Epidermal melanocyte (primary cell): ENCODE data around the gene PCDHB12.
"Not testable (repeated sequence)": the region's sequence is repeated elsewhere in the genome, so short reads cannot be mapped to it uniquely, and the experiment has no call there.

ENCODE experiments used
- DNase-seq: peaks from one replicate; pipeline ENCODE4 v3.0.0; 2011; ENCODE audit warnings: low spot score; ENCODE audit not compliant: insufficient read length

PCDHB12 gene

DNA sequence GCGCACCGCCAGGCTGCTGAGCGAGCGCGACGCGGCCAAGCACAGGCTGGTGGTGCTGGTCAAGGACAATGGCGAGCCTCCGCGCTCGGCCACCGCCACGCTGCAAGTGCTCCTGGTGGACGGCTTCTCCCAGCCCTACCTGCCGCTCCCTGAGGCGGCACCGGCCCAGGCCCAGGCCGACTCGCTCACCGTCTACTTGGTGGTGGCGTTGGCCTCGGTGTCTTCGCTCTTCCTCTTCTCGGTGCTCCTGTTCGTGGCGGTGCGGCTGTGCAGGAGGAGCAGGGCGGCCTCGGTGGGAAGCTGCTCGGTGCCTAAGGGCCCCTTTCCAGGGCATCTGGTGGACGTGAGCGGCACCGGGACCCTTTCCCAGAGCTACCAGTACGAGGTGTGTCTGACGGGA is 6.9 kb upstream of the PCDHB12 start:
- DNase-seq: not testable (repeated sequence)

DNA sequence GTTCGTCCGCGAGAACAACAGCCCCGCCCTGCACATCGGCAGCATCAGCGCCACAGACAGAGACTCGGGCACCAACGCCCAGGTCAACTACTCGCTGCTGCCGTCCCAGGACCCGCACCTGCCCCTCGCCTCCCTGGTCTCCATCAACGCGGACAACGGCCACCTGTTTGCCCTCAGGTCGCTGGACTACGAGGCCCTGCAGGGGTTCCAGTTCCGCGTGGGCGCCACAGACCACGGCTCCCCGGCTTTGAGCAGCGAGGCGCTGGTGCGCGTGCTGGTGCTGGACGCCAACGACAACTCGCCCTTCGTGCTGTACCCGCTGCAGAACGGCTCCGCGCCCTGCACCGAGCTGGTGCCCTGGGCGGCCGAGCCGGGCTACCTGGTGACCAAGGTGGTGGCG is 1.8 kb downstream of the PCDHB12 start:
- not testable (repeated sequence) for DNase-seq

DNA sequence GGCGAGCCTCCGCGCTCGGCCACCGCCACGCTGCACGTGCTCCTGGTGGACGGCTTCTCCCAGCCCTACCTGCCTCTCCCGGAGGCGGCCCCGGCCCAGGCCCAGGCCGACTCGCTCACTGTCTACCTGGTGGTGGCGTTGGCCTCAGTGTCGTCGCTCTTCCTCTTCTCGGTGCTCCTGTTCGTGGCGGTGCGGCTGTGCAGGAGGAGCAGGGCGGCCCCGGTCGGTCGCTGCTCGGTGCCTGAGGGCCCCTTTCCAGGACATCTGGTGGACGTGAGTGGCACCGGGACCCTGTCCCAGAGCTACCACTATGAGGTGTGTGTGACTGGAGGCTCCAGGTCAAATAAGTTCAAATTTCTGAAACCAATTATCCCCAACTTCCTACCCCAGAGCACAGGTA is 2.3 kb downstream of the PCDHB12 start:
- not testable (repeated sequence) for DNase-seq

DNA sequence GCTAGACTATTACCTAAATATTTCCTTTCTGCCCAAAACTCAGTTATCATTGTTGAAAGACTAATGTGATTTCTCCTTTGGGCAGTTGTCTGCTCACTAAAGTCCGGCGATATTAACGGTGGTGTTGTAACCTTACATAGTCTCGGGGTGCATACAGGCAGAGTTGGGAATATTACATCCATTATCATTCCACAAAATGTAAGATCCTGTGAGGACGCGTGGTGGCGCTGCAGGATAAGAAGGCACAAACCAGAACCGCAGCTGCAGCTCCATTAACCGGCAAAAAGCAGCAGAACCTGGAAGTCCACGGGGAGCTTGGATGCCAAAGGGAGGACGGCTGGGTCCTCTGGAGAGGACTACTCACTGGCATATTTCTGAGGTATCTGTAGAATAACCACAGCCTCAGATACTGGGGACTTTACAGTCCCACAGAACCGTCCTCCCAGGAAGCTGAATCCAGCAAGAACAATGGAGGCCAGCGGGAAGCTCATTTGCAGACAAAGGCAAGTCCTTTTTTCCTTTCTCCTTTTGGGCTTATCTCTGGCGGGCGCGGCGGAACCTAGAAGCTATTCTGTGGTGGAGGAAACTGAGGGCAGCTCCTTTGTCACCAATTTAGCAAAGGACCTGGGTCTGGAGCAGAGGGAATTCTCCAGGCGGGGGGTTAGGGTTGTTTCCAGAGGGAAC is 5.3 kb downstream of the PCDHB12 start, which contains the start of gene PCDHB13:
PCDHB13 (plus strand) TSS at position 264 of the 684 bp plus-strand sequence; CDS start at position 469, 205 bp downstream.
- not testable (repeated sequence) for DNase-seq

DNA sequence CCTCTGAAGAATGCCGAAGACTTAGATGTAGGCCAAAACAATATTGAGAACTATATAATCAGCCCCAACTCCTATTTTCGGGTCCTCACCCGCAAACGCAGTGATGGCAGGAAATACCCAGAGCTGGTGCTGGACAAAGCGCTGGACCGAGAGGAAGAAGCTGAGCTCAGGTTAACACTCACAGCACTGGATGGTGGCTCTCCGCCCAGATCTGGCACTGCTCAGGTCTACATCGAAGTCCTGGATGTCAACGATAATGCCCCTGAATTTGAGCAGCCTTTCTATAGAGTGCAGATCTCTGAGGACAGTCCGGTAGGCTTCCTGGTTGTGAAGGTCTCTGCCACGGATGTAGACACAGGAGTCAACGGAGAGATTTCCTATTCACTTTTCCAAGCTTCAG is 6.1 kb downstream of the PCDHB12 start:
- DNase-seq: not testable (repeated sequence)

DNA sequence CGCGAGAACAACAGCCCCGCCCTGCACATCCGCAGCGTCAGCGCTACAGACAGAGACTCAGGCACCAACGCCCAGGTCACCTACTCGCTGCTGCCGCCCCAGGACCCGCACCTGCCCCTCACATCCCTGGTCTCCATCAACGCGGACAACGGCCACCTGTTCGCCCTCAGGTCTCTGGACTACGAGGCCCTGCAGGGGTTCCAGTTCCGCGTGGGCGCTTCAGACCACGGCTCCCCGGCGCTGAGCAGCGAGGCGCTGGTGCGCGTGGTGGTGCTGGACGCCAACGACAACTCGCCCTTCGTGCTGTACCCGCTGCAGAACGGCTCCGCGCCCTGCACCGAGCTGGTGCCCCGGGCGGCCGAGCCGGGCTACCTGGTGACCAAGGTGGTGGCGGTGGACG is 7.0 kb downstream of the PCDHB12 start:
- DNase-seq: not testable (repeated sequence)

DNA sequence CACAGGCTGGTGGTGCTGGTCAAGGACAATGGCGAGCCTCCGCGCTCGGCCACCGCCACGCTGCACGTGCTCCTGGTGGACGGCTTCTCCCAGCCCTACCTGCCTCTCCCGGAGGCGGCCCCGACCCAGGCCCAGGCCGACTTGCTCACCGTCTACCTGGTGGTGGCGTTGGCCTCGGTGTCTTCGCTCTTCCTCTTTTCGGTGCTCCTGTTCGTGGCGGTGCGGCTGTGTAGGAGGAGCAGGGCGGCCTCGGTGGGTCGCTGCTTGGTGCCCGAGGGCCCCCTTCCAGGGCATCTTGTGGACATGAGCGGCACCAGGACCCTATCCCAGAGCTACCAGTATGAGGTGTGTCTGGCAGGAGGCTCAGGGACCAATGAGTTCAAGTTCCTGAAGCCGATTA is 7.5 kb downstream of the PCDHB12 start:
- not testable (repeated sequence) for DNase-seq

DNA sequence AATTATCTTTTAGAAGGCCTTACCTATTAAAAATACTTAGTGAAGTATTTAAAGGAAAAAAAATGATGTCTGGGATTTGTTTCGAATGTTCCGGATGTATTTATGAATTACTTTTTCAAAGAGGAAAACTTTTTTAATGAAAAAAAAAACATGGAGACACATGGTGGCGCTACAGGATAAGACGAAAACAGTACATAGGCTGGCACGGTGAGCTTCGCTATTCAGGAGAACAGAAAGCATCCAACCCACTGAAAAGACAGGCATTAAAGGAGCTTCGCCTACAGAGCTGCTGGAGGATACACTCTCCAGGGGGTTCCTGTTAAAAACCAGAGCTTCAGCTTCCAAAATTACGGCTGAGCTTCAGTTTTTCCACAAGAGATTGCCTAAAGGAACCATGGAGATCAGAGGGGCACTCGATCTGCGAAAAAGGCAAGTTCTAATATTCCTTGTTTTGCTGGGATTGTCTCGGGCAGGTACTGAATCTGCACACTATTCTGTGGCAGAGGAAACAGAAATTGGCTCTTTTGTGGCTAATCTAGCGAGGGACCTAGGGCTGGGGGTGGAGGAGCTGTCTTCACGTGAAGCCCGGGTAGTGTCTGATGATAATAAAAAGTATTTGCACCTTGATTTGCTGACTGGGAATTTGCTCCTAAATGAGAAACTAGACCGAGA is 14.7 kb downstream of the PCDHB12 start, which contains the start of gene PCDHB14:
PCDHB14 (plus strand) TSS at position 232 of the 672 bp plus-strand sequence; CDS start at position 395, 163 bp downstream.
- DNase-seq: no peak

DNA sequence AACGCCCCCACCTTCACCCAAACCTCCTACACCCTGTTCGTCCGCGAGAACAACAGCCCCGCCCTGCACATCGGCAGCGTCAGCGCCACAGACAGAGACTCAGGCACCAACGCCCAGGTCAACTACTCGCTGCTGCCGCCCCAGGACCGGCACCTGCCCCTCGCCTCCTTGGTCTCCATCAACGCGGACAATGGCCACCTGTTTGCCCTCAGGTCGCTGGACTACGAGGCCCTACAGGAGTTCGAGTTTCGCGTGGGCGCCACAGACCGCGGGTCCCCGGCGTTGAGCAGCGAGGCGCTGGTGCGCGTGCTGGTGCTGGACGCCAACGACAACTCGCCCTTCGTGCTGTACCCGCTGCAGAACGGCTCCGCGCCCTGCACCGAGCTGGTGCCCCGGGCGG is 16.3 kb downstream of the PCDHB12 start:
- DNase-seq: not testable (repeated sequence)

DNA sequence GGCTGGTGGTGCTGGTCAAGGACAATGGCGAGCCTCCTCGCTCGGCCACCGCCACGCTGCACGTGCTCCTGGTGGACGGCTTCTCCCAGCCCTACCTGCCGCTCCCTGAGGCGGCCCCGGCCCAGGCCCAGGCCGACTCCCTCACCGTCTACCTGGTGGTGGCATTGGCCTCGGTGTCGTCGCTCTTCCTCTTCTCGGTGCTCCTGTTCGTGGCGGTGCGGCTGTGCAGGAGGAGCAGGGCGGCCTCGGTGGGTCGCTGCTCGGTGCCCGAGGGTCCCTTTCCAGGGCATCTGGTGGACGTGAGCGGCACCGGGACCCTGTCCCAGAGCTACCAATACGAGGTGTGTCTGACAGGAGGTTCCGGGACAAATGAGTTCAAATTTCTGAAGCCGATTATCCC is 16.9 kb downstream of the PCDHB12 start:
- not testable (repeated sequence) for DNase-seq

DNA sequence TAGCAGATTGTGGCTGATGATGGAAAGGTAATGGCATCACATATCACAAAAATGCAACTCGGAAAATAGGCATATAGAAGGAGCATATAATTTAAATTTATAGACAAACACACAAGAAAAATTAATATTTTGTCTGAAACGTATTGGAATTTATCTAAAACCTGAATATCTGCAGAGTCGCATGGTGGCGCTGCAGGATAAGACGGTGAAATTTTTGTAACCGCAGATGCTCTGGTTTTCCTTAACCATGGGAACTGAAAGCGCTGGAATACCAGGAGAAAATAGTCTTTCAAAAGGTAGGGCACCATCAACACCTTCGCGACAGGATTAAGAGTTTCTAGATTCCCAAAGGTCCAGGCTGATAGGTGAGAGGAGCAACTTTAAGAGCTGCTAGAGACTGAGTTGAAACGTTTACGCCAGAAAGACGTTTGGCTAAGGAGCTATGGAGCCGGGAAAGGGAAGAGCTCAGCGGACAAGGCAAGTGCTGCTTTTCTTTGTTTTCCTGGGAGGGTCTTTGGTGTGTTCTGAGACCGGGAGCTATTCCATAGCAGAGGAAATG is 25.7 kb downstream of the PCDHB12 start:
- DNase-seq: no peak

DNA sequence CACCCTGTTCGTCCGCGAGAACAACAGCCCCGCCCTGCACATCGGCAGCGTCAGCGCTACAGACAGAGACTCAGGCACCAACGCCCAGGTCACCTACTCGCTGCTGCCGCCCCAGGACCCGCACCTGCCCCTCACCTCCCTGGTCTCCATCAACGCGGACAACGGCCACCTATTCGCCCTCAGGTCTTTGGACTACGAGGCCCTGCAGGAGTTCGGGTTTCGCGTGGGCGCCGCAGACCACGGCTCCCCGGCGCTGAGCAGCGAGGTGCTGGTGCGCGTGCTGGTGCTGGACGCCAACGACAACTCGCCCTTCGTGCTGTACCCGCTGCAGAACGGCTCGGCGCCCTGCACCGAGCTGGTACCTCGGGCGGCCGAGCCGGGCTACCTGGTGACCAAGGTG is 27.4 kb downstream of the PCDHB12 start:
- not testable (repeated sequence) for DNase-seq

DNA sequence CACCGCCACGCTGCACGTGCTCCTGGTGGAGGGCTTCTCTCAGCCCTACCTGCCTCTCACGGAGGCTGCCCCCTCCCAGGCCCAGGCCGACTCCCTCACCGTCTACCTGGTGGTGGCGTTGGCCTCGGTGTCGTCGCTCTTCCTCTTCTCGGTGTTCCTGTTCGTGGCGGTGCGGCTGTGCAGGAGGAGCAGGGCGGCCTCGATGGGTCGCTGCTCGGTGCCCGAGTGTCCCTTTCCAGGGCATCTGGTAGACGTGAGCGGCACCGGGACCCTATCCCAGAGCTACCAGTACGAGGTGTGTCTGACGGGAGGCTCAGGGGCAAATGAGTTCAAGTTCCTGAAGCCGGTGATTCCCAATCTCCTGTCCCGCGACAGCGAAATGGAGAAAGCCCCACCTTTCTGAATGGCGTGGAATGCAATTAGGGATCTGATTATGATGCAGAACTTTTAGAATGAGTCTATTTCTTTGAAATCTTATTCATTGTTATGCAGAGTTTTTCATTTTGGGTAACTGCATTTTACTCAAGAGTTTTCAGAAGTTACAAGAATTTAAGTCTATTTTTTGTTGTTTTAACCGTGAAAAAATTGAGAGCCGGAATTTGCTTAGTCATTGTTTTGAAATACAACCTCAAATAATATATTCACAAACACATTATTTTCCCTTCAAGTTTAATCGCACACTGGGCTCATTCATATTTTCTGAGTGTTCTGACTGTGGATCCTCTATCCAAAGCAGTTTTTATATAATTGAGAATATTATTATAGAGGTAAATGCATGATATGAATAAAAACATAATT is 28.2 kb downstream of the PCDHB12 start:
- no peak for DNase-seq

DNA sequence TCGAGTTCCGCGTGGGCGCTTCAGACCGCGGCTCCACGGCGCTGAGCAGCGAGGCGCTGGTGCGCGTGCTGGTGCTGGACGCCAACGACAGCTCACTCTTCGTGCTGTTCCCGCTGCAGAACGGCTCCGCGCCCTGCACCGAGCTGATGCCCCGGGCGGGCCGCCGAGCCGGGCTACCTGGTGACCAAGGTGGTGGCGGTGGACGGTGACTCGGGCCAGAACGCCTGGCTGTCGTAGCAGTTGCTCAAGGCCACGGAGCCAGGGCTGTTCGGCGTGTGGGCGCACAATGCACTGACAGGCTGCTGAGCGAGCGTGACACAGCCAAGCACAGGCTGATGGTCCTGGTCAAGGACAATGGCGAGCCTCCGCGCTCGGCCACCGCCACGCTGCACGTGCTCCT is 33.0 kb downstream of the PCDHB12 start:
- no peak for DNase-seq

DNA sequence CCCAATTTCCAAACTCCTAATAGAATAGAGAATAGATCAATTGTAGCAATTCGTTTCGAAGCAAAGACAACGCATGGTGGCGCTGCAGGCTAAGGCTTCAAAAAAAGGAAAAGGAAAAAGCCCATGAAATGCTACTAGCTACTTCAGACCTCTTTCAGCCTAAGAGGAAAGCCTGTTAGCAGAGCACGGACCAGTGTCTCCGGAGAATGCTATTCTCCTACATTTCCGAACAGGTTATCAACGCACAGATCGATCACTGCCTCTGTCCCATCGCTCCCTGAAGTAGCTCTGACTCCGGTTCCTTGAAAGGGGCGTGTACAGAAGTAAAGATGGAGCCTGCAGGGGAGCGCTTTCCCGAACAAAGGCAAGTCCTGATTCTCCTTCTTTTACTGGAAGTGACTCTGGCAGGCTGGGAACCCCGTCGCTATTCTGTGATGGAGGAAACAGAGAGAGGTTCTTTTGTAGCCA is 36.8 kb downstream of the PCDHB12 start, which contains the start of gene PCDHB15:
PCDHB15 (plus strand) TSS at position 146 of the 468 bp plus-strand sequence; CDS start at position 330, 184 bp downstream.
- no peak for DNase-seq

DNA sequence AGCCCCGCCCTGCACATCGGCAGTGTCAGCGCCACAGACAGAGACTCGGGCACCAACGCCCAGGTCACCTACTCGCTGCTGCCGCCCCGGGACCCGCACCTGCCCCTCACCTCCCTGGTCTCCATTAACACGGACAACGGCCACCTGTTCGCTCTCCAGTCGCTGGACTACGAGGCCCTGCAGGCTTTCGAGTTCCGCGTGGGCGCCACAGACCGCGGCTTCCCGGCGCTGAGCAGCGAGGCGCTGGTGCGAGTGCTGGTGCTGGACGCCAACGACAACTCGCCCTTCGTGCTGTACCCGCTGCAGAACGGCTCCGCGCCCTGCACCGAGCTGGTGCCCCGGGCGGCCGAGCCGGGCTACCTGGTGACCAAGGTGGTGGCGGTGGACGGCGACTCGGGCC is 38.5 kb downstream of the PCDHB12 start:
- not testable (repeated sequence) for DNase-seq

DNA sequence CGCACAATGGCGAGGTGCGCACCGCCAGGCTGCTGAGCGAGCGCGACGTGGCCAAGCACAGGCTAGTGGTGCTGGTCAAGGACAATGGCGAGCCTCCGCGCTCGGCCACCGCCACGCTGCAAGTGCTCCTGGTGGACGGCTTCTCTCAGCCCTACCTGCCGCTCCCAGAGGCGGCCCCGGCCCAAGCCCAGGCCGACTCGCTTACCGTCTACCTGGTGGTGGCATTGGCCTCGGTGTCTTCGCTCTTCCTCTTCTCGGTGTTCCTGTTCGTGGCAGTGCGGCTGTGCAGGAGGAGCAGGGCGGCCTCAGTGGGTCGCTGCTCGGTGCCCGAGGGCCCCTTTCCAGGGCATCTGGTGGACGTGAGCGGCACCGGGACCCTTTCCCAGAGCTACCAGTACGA is 38.9 kb downstream of the PCDHB12 start:
- DNase-seq: not testable (repeated sequence)

DNA sequence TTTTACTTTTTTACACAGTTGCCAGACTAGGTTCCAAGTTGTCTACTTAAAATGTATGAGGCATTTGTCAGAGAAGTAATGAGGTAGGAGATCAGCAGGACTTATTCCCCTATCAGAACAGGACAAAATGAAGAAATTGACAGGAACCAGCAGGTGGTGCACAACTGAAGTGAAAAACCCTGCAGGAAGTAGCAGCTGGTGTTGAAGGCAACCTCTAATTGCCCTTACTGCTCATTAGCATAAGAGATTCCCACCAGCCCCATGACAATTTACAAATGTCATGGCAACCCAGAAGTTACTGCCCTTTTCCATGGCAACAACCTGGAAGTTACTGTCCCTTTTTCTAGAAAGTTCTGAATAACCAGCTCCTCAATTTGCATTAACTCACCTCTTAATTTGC is 42.1 kb downstream of the PCDHB12 start:
- no peak for DNase-seq

DNA sequence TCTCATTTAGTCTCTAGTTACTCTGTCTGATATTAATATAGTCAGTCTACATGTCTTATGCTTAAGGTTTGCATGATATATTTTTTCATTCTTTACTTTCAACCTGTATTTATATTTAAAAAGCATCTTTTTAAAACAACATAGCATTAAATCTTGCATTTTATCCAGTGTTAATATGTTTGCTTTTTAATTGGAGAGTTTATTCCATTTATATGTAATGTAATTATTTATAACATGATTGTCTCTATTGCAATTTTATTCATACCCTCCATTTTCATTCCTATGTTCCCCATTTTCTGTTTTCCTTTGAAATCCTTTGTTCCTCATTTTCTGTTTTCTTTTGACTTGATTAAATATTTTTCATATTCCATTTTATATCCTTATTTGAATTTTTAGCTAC is 49.9 kb downstream of the PCDHB12 start:
- no peak for DNase-seq

DNA sequence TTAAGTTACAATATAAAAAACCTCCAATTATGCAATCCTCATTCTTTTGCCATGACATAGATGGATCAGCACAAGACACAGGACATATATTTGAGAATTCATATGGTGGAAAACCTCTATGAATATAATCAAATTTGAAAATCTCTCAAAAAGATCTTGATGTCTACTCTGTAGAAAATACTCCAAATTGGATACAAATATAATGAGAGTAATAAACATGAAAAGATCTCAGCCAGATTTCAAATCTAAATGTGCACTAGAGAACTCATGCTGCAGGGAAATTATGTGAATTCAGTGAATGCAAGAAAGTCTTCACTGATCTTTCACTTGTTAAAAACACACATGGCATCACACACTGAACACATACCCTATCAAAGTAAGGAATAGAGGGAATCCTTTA is 50.4 kb downstream of the PCDHB12 start:
- DNase-seq: no peak
